H1 (cell line): ENCODE measurements around the gene ROBO2. TPM values are rescaled to one million over a fixed set of nuclear protein-coding genes. Genes with fewer than 3 reads are reported as not detected.

Source experiments
- CTCF ChIA-PET: fragments of 300-600 bp; sonication (Branson Sonifier 250); formaldehyde crosslinking; loops from one replicate; lab custom pipeline; 2021; ENCODE audit not compliant: partially characterized antibody; lab: Charles Lee
- POLR2A ChIA-PET: fragments of 300-600 bp; sonication (Branson Sonifier 250); formaldehyde crosslinking; loops from one replicate; lab custom pipeline; 2021; ENCODE audit warnings: inconsistent platforms; ENCODE audit not compliant: partially characterized antibody; lab: Charles Lee
- DNase-seq, 2 experiments: peaks; one replicate each; pipeline versions ENCODE4 v3.0.0 to v3.0.0-alpha.2; 2010 to 2022; ENCODE audit warnings: low spot score in 2 of 2, low read depth in 1 of 2, mixed read lengths in 1 of 2
- FAIRE-seq: peaks from 2 replicates; lab custom pipeline; 2011; peaks lifted over from hg19 to GRCh38; lab: Jason Lieb, UNC
- H2AFZ ChIP-seq: 2 replicates; pipeline ENCODE4 v1.8.1; 2012; ENCODE audit warnings: low read length, inconsistent platforms
- H2AK5ac ChIP-seq: 2 replicates; pipeline ENCODE4 v1.6.1; 2013; ENCODE audit warnings: low read depth, low read length
- H2BK120ac ChIP-seq: replicated peaks from 2 replicates; pipeline ENCODE3; 2013; ENCODE audit warnings: low read depth, low read length, inconsistent platforms
- H2BK12ac ChIP-seq: 2 replicates; pipeline ENCODE4 v1.6.1; 2013; ENCODE audit warnings: low read depth, low read length
- H2BK15ac ChIP-seq: 2 replicates; pipeline ENCODE4 v1.6.1; 2013; ENCODE audit warnings: low read length
- H2BK20ac ChIP-seq: 2 replicates; pipeline ENCODE4 v1.6.1; 2013; ENCODE audit warnings: low read length
- H2BK5ac ChIP-seq: 2 replicates; pipeline ENCODE4 v1.6.1; 2013; ENCODE audit warnings: low read depth, low read length
- H3K14ac ChIP-seq: 2 replicates; pipeline ENCODE4 v1.6.1; 2013; ENCODE audit warnings: inconsistent platforms; ENCODE audit not compliant: insufficient read length
- H3K18ac ChIP-seq: 2 replicates; pipeline ENCODE4 v1.6.1; 2013; ENCODE audit warnings: low read length; ENCODE audit errors: extremely low read depth
- H3K23ac ChIP-seq: 2 replicates; pipeline ENCODE4 v1.6.1; 2013; ENCODE audit warnings: inconsistent platforms; ENCODE audit not compliant: insufficient read length
- H3K23me2 ChIP-seq: 2 replicates; pipeline ENCODE4 v1.6.1; 2013; ENCODE audit warnings: low read depth, low read length
- H3K27ac ChIP-seq: 2 replicates; pipeline ENCODE4 v1.6.1; 2011; ENCODE audit warnings: low read depth, low read length, inconsistent platforms
- H3K27me3 ChIP-seq, 4 experiments: replicated peaks in 1 of 4; 1 replicate in 1 of 4; 2 replicates in 3 of 4; pipeline versions ENCODE4 v1.6.1 to v1.8.1; 2011 to 2013; ENCODE audit warnings: low read length in 3 of 4, mild to moderate bottlenecking in 3 of 4, inconsistent platforms in 2 of 4, mixed read lengths in 2 of 4, moderate library complexity in 1 of 4; ENCODE audit not compliant: control insufficient read depth in 3 of 4, insufficient read depth in 3 of 4; ENCODE audit errors: extremely low read depth in 1 of 4
- H3K36me3 ChIP-seq, 4 experiments: 2 replicates each; pipeline versions ENCODE4 v1.6.1 to v1.8.1; 2011 to 2013; ENCODE audit warnings: mild to moderate bottlenecking in 4 of 4, low read length in 3 of 4, moderate library complexity in 2 of 4, control low read depth in 1 of 4, inconsistent platforms in 1 of 4; ENCODE audit not compliant: insufficient read depth in 4 of 4, control insufficient read depth in 2 of 4
- H3K4ac ChIP-seq: replicated peaks from 2 replicates; pipeline ENCODE3; 2013; ENCODE audit warnings: low read length, low read depth, mixed read lengths, inconsistent platforms; ENCODE audit not compliant: insufficient read length
- H3K4me1 ChIP-seq, 4 experiments: replicated peaks in 1 of 4; 1 replicate in 1 of 4; 2 replicates in 3 of 4; pipeline versions ENCODE4 v1.6.1 to v1.8.1; 2011 to 2013; ENCODE audit warnings: low read length in 3 of 4, inconsistent platforms in 2 of 4, mixed read lengths in 1 of 4; ENCODE audit not compliant: insufficient read depth in 4 of 4, control insufficient read depth in 3 of 4
- H3K4me2 ChIP-seq, 2 experiments: 2 replicates each; pipeline versions ENCODE4 v1.6.1 to v1.8.1; 2011 to 2013; ENCODE audit warnings: low read depth in 2 of 2, low read length in 2 of 2, control low read depth in 1 of 2, inconsistent platforms in 1 of 2, mild to moderate bottlenecking in 1 of 2; ENCODE audit not compliant: insufficient read depth in 1 of 2
- H3K4me3 ChIP-seq, 4 experiments: fragments of 200-600, 300-600 bp in 1 of 4; sonication (generic), shearing (Covaris generic), sonication (Bioruptor Twin) in 1 of 4; 2 replicates each; pipeline versions ENCODE4 v1.5.1 to v1.8.1; 2011 to 2016; ENCODE audit warnings: low read length in 4 of 4, low read depth in 3 of 4, control low read depth in 2 of 4, inconsistent platforms in 2 of 4, mild to moderate bottlenecking in 2 of 4, mixed read lengths in 1 of 4, moderate library complexity in 1 of 4; ENCODE audit not compliant: insufficient read depth in 2 of 4; ENCODE audit errors: extremely low read depth in 1 of 4
- H3K56ac ChIP-seq: replicated peaks from 2 replicates; pipeline ENCODE3; 2013; ENCODE audit warnings: low read depth, mild to moderate bottlenecking, mixed read lengths, low read length, inconsistent platforms; ENCODE audit not compliant: insufficient read length
- H3K79me1 ChIP-seq: 2 replicates; pipeline ENCODE4 v1.6.1; 2013; ENCODE audit warnings: low read depth, low read length, control low read depth
- H3K79me2 ChIP-seq, 2 experiments: 2 replicates each; pipeline versions ENCODE4 v1.6.1 to v1.8.1; 2012 to 2013; ENCODE audit warnings: low read length in 2 of 2, mild to moderate bottlenecking in 2 of 2, inconsistent platforms in 1 of 2; ENCODE audit not compliant: insufficient read depth in 2 of 2, control insufficient read depth in 1 of 2
- H3K9ac ChIP-seq, 4 experiments: replicated peaks in 1 of 4; 1 replicate in 1 of 4; 2 replicates in 3 of 4; pipeline versions ENCODE4 v1.6.1 to v1.8.1; 2011 to 2013; ENCODE audit warnings: low read depth in 3 of 4, low read length in 3 of 4, control low read depth in 2 of 4, mild to moderate bottlenecking in 2 of 4, moderate library complexity in 2 of 4, inconsistent platforms in 1 of 4; ENCODE audit errors: extremely low read depth in 1 of 4
- H3K9me3 ChIP-seq, 2 experiments: 2 replicates each; pipeline versions ENCODE4 v1.6.1 to v1.8.1; 2012 to 2013; ENCODE audit warnings: mild to moderate bottlenecking in 2 of 2, moderate library complexity in 2 of 2, control low read depth in 1 of 2, inconsistent platforms in 1 of 2, low read depth in 1 of 2, low read length in 1 of 2, mixed read lengths in 1 of 2; ENCODE audit not compliant: insufficient read depth in 2 of 2
- H4K20me1 ChIP-seq, 2 experiments: replicated peaks in 1 of 2; 2 replicates each; pipeline versions ENCODE3 to v1.8.1; 2011 to 2013; ENCODE audit warnings: inconsistent platforms in 2 of 2, low read length in 2 of 2, mild to moderate bottlenecking in 1 of 2; ENCODE audit not compliant: insufficient read depth in 2 of 2, control insufficient read depth in 1 of 2
- H4K5ac ChIP-seq: 2 replicates; pipeline ENCODE4 v1.6.1; 2013; ENCODE audit warnings: low read length, low read depth, mixed read lengths, inconsistent platforms; ENCODE audit not compliant: insufficient read length
- H4K8ac ChIP-seq: 2 replicates; pipeline ENCODE4 v1.8.0; 2013; ENCODE audit warnings: mild to moderate bottlenecking, moderate library complexity, low read length, inconsistent platforms; ENCODE audit not compliant: insufficient read depth; ENCODE audit errors: extremely low read depth
- H4K91ac ChIP-seq: replicated peaks from 2 replicates; pipeline ENCODE3; 2013; ENCODE audit warnings: low read length, mixed read lengths, inconsistent platforms; ENCODE audit not compliant: insufficient read length
- ATF3 ChIP-seq: IDR thresholded peaks from 2 replicates; pipeline ENCODE4 v1.6.1; 2011; ENCODE audit warnings: low read depth, mild to moderate bottlenecking, low read length; ENCODE audit not compliant: insufficient read depth
- BACH1 ChIP-seq: IDR thresholded peaks from 2 replicates; pipeline ENCODE4 v1.6.1; 2012; ENCODE audit warnings: low read length, improper control_type of control experiment
- CHD1 ChIP-seq: IDR thresholded peaks from 2 replicates; pipeline ENCODE4 v1.6.1; 2012; ENCODE audit warnings: low read depth, low read length, improper control_type of control experiment
- FOSL1 ChIP-seq: IDR thresholded peaks from 2 replicates; pipeline ENCODE4 v1.6.1; 2011; ENCODE audit warnings: mild to moderate bottlenecking, low read depth, low read length, moderate library complexity; ENCODE audit not compliant: insufficient read depth
- JUN ChIP-seq: IDR thresholded peaks from 2 replicates; pipeline ENCODE4 v1.6.1; 2011; ENCODE audit warnings: low read depth, mild to moderate bottlenecking, improper control_type of control experiment, low read length
- MAFK ChIP-seq: IDR thresholded peaks from 2 replicates; pipeline ENCODE4 v1.6.1; 2012; ENCODE audit warnings: low read depth, mild to moderate bottlenecking, improper control_type of control experiment, low read length
- MAX ChIP-seq: IDR thresholded peaks from 2 replicates; pipeline ENCODE4 v1.6.1; 2012; ENCODE audit warnings: inconsistent platforms
- SAP30 ChIP-seq: fragments of 300-600 bp; sonication (generic); IDR thresholded peaks from 2 replicates; pipeline ENCODE4 v1.7.1; 2012; ENCODE audit warnings: low read length, moderate library complexity, mild to moderate bottlenecking, inconsistent platforms; ENCODE audit not compliant: insufficient read depth, insufficient replicate concordance
- SP1 ChIP-seq: IDR thresholded peaks from 2 replicates; pipeline ENCODE4 v1.6.1; 2011; ENCODE audit warnings: low read depth, low read length
- WGBS, 2 experiments: shearing (Covaris generic) in 1 of 2; methylation state at CpG; one replicate each; pipeline versions ENCODE4 v1.1.6 to v1.1.7; 2013 to 2015; ENCODE audit warnings: low lambda C conversion rate in 2 of 2, mixed read lengths in 2 of 2, inconsistent platforms in 1 of 2, low coverage in 1 of 2, missing lambda C conversion rate in 1 of 2; ENCODE audit not compliant: insufficient replicate concordance in 2 of 2, insufficient coverage in 1 of 2, insufficient read length in 1 of 2; ENCODE audit errors: extremely low coverage in 1 of 2, missing lambda C conversion rate in 1 of 2; 5-methylcytosine and 5-hydroxymethylcytosine counted together
- polyA plus RNA-seq, 7 experiments: library from polyadenylated mRNA; depleted of rRNA in 3 of 7; stranded (reverse) in 5 of 7; unstranded in 2 of 7; fragments of >200 nt in 5 of 7; fragments of 200-250 nt in 2 of 7; gene quantifications; 1 replicate in 5 of 7; 2 replicates in 1 of 7; 4 replicates in 1 of 7; pipeline versions ENCODE4 v1.2.1 to v1.2.3, GENCODE V29; 2011 to 2013; ENCODE audit warnings: missing spikeins in 2 of 7, mixed read lengths in 2 of 7
- total RNA-seq: library from RNA; stranded (reverse); fragmentation: NEBNext Ultra II Directional; extraction: Animal tissue kit (Norgen Biotek cat#: 25700); gene quantifications from 2 replicates; pipeline ENCODE4 v1.2.1, GENCODE V29; 2021

Gene ROBO2
- total and polyA plus RNA-seq, 2 of the 8 experiments (the other 6 are each of a cell fraction or from before 2014, with no cell fraction given) = 1.5 to 2.9 TPM

DNA sequence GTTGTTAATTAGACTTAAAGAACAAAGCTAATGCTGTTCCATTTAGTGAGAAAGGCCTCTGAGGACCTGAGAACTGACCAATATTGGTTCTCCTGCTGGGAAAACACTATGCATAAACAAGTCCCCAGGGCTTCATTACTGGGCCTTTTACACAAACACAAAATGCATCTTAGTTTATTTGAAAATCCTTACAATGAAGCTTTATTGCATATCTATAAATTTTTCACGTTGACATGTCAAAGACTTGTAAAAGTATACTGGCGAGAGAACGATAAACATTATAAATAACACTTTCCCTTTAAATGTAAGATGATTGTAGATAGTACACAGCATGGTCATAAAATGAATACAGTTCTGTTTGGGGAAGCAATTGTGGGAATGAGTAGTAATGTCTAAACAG, 151.7 kb downstream of the ROBO2 start:
- Histone ChIP-seq H4K5ac (no peak overlapping the region), H3K14ac (no peak overlapping the region), H3K9ac (no peak overlapping the region), H3K23me2 (no peaks in the 10 kb centered on the region), H2BK120ac (no peak overlapping the region), H2AFZ (no peak overlapping the region), H2BK12ac (no peak overlapping the region), H3K9me3 (no peaks in the 10 kb centered on the region), H3K79me1 (no peaks in the 10 kb centered on the region), H3K23ac (no peak overlapping the region), H3K18ac (no peak overlapping the region), H3K4ac (no peak overlapping the region), H2BK5ac (no peak overlapping the region), H2AK5ac (no peak overlapping the region), H2BK15ac (no peak overlapping the region), H3K56ac (no peak overlapping the region), H3K4me3 (no peak overlapping the region), H4K91ac (no peak overlapping the region), H3K27ac (no peak overlapping the region), H3K27me3 (no peaks in the 10 kb centered on the region), H2BK20ac (no peak overlapping the region), H4K20me1 (no peaks in the 10 kb centered on the region), H3K79me2 (no peaks in the 10 kb centered on the region), H3K4me1 (no peaks in the 10 kb centered on the region), H4K8ac (no peak overlapping the region), H3K36me3 (no peaks in the 10 kb centered on the region), H3K4me2 (no peak overlapping the region)
- ChIA-PET POLR2A (no interaction called here), CTCF (interaction anchor here (2.4 kb wide), 1 partner anchor 33 kb away, joined by 6 read pairs; no protein-coding TSS in a partner anchor)
- WGBS, 2 experiments = 90% methylated on average over 3 of the region's 3 CpGs; no CpG with 5 or more reads in 1 of the 2 experiments
- FAIRE-seq (no peak), DNase-seq (no peak)
- TF ChIP-seq ATF3 (no peak), MAX (no peak), BACH1 (no peak), MAFK (no peak), SAP30 (no peak), FOSL1 (no peak), CHD1 (no peak), SP1 (no peak), JUN (no peak)
